Right lobe of liver (tissue), 4 donors: ENCODE measurements around the gene TRAPPC2L.

ENCODE experiments used
- POLR2A ChIP-seq: fragments of 450-650 bp; IDR thresholded peaks from one replicate; pipeline ENCODE4 v1.6.1; 2017; ENCODE audit warnings: antibody characterized with exemption, mild to moderate bottlenecking
- TF ChIP-seq, protein P1 (sequence below), 4 donors: fragments of 200-600 bp in 3 of 4; fragments of 450-650 bp in 1 of 4; IDR thresholded peaks; one replicate each; pipeline versions ENCODE4 v1.5.1 to v1.8.0; 2016 to 2022; ENCODE audit warnings: antibody characterized with exemption in 4 of 4, mild to moderate bottlenecking in 2 of 4
- donor health status: DM: no; HTN: no; CAD: no.
- donor health status: DM: no; HTN: no; CAD: no.
- donor health status: DM: no; HTN: yes; CAD: no.

GRCh38 chr16:88908307-88908706 lies 51.4 kb downstream of the TRAPPC2L start:
- TF ChIP-seq, protein P1, sequence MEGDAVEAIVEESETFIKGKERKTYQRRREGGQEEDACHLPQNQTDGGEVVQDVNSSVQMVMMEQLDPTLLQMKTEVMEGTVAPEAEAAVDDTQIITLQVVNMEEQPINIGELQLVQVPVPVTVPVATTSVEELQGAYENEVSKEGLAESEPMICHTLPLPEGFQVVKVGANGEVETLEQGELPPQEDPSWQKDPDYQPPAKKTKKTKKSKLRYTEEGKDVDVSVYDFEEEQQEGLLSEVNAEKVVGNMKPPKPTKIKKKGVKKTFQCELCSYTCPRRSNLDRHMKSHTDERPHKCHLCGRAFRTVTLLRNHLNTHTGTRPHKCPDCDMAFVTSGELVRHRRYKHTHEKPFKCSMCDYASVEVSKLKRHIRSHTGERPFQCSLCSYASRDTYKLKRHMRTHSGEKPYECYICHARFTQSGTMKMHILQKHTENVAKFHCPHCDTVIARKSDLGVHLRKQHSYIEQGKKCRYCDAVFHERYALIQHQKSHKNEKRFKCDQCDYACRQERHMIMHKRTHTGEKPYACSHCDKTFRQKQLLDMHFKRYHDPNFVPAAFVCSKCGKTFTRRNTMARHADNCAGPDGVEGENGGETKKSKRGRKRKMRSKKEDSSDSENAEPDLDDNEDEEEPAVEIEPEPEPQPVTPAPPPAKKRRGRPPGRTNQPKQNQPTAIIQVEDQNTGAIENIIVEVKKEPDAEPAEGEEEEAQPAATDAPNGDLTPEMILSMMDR (IDR thresholded peaks at IDR 0.05), result no peak
- TF ChIP-seq POLR2A, result no peak
